ENCODE measurements around the gene VTI1A.

Gene VTI1A

GRCh38 chr10:112548535-112549276 is 101.7 kb downstream of the VTI1A start:
- no peak for ATAC-seq

GRCh38 chr10:112552593-112553110 is 105.6 kb downstream of the VTI1A start:
- ATAC-seq: no peak

DNA sequence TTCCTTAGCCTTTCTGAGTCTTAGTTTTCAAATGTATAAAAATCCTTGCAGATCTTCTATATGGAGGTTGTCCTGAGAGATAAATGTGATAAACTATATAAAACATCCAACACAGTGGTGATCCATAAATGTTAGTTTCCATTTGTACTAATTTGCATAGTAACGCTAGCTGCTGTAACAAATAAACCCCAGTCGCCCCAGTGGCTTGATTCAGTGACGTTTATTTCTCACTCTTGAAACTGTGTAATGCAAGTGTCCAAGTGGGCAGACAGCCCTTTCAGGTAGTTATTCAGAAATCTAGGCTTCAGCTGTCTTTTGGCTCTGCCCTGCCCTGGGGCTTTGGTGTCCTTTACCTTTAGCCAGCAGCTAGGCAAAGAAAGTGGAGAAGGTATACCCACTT is 106.3 kb downstream of the VTI1A start:
- ATAC-seq: no peak

GRCh38 chr10:112554263-112554662 is 107.2 kb downstream of the VTI1A start:
- ATAC-seq: no peak

GRCh38 chr10:112557197-112557596 is 110.2 kb downstream of the VTI1A start:
- ATAC-seq: no peak

DNA sequence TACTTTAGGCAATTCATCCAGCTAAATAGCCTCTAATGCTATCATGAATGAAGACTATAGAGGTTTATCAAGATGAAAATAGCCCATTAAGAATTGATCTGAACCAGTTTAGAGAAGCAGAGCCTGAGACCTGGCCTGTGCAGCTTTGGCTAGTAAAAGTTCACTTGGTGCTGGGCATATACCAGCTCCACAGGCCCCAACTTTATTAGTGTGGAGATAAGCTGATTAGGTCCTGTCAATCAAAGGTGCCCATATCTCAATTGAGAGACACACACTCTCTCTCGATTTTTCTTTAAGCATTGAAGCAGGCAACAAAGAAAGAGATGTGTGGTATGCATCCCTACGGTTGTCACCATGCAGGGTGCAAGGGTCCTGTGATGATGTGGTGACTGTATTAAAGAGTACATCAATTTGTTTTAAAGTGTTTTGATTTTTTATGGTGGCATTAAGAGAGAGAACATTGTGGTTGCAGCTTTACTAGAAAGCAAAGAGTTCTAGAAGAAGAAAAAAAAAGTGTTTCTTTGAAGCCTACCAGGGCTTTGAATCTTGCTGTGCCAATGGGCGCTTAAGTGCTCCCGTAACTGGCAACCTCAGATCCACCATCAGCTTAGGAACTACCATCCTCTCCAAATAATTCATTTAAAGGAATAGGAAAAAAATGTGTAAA is 111.6 kb downstream of the VTI1A start:
- ATAC-seq: no peak

GRCh38 chr10:112559349-112559748 is 112.3 kb downstream of the VTI1A start:
- no peak for ATAC-seq

DNA sequence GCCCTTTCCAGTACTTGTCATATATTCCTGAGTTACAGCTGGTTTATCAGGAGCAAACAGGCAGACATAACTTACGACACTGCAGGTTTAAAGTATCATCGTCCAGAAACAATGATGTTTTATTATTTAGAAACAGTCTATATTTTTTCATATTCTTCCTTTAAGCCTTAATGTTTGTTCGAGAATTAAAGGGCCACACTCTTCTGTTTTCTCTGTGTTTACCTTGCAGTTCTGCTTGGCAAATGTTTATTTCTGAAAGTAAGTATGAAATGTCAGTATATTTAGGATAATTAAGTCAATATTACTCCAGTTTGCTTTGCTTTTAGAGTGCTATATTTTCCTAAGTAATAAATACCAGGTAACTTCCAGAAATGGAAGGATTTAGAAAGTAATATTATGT is 115.1 kb downstream of the VTI1A start:
- no peak for ATAC-seq

DNA sequence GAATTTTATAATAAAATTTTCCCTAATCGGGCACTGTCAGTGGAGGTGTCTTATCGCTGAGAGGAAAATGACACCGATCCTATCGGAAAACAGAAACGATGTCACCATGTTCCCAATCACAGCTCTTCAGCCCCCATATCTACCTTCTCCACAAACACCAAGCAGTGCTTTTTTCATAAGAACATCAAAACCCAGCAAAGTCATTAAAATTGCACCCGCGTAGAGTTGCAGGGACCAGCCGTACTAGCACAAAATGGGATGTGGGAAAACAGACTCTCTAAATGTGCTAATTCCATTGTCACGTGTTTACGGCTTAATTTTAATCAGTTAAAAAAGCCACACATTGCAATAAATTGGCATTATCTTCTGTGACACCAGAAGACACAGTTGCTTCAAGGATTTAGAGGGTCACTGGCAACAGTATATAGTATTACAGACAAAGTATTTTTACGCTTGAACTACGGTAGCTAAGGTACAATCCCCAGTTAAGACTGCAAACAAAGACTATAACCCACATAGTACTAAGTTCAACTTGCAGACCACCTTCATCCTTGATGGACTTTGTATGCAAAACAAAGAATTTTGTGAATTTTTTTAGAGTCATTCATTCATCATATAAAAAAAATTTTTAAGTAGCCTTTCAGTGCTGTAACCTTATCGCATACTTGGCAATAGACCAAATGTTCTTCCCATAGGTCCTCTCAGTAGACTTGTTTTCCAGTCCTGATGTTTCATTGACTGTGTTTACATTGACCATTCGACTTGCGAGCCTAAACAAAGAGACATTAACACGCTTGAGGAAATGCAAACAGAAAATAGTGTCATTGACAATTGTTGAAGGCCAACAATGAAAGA is 116.0 kb downstream of the VTI1A start:
- ATAC-seq: no peak

GRCh38 chr10:112564337-112564736 is 117.3 kb downstream of the VTI1A start:
- no peak for ATAC-seq

GRCh38 chr10:112565434-112566053 is 118.5 kb downstream of the VTI1A start:
- no peak for ATAC-seq

- no peak for ATAC-seq
These were observed 123.6 kb downstream of the VTI1A start for GRCh38 chr10:112570585-112570984.

GRCh38 chr10:112579578-112579977 is 132.6 kb downstream of the VTI1A start:
- ATAC-seq: no peak

DNA sequence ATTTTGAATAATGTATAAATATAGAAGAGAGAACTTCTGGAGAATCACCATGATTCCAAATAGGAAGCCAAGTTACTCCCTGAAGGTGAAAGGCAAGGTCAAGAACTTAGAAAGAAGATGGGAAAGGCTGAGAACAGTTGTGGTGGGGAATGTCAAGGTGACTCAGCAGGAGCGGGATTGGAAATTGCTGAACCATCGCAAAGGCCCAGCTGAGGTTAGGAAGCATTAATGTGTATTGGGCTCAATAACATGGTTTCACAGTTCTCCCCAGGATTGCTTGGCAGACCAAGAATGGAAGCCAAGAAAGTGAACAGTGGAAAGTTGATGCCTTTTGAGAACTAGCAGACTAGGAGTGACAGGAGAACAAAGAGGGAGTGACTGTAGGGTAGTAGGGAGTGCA is 133.3 kb downstream of the VTI1A start:
- no peak for ATAC-seq

DNA sequence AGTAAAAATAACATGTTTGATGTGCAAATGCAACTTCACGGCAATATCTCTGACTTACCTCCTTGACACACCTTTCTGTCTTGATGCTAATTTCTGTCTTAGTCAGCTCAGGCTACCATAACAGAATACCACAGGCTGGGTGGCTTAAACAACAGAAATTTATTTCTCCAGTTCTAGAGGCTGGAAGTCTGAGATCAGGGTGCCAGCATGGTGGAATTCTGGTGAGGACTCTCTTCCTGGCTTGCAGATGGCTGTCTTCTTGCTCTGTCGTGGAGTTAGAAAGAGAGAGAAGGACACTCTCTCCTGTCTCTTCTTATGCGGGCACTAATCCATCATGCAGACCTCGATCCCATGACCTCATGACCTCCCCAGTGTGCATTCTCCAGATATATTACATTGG is 134.9 kb downstream of the VTI1A start:
- ATAC-seq: no peak

DNA sequence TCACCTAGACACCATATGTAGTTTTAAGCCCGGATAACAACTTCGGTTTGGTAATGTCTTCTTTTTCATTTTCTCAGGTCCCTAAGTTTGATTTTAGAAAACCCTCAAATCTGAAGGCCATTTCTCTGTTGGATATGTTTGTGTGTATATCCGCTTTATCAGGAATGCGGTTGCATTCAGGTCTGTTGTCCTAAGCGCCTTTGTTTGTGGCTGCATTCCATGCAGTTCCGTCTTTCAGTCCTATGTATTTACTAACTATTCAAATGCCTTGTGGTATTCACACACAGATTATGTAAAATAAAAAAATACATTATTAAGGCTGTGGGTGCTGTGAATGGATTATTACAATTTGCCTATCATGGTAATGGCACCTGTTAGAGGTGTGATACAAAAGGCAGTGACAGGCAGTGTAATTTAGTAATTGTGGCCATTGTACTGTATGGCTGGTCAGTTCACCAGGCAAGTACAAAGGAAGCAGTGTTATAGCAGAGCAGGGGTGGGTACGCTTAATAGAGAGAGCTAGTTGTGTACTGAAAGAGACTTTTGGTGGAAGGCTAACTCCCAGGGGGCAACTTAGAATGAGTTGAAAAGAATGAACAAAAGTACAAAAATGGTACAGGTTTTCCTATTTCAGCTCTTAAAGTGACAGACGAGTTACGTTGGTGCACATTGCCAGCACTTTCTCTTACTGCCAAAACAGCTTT is 136.4 kb downstream of the VTI1A start:
- ATAC-seq: no peak

- ATAC-seq: no peak
These were observed 137.3 kb downstream of the VTI1A start for GRCh38 chr10:112584276-112584675.

DNA sequence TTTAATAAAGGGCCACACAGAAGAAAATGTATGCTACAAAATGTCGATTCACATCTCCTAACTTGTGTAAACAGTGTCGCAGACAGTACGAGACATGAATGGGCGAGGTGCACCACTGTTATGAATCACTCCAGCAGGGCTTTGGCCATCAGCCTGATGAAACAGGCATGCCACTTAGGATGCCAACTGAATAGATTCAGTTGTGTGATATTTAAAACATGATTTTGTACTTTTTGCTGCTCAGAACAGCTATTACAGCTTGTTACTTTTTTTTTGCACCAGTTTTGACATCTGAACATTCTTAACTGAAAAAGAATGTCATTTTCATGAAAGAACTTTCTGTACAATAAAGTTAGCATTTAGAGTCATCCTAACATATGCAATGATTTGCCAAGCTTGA is 138.1 kb downstream of the VTI1A start:
- no peak for ATAC-seq

DNA sequence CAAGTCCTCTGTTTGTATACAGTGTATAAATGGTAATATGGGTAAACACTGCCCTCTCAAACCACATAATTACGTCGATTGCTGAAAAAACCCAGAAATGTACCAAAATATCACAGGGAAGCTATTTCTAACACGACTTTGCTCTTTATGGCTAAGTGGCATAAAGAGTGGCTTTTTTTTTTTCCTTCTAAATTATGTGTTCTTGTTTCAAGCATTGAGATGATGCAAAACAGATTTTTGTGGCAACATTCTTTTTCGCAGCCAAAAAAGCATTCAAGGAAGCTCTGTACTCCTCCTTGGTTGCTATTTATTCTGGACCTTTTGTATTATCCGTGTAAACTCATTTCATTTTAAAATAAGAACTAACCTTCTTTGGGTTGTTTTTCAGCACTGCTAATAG is 138.9 kb downstream of the VTI1A start:
- no peak for ATAC-seq

GRCh38 chr10:112587729-112588128 is 140.7 kb downstream of the VTI1A start:
- ATAC-seq: no peak

DNA sequence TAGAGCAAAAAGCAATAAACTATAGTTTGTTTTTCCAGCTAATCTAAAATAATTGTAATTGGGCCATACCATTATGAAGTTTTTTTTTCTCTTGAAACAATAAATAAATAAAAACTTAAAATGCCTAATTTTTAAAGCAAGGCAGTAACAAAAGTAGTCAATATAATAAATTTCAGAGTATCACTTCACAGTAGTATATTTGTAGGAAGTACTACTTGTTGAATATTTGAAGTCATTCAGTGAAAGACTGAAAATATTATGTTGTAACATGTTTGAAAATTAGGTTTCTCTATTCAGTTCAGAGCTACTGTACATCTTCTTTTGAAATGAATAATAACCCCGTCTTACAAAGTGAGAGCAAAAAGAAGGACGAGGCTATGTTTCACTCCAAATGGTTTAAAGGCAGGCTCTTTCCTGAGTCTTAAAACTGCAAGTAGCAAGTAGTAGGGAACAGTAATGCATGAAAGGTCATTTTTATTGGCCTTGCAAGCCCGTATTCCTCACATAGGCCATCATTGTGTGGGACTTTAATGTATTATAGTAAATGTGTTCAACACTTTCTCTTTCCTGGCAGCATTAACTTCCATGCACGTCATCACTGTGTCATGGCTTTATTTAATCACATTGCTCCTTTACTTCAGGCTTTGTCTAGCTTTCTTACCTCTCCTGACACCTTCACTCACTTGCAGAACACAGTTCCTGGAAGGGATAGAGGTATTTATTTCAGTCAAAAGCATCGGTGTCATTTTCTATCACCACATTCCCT is 141.4 kb downstream of the VTI1A start:
- ATAC-seq: no peak
